ENCODE measurements around the gene SLIT3.

DNA sequence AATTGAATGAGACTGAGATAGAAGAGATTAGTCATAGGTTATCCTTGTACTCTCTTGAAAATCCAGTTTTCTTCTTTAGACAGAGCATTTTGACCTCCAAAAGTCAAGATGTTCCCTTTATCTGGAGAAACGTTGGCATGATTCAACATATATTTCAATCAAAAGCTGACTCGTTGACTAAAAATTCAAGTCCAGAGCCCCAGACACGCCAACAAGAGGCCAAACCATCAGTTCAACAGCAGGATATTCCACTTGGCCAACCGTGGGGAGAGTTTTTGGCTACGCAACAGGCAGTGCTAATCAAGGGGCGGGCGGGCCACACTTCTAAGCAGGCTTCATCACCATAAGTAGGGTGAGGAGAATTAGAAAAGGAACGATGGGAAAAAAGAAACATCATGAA is 119.1 kb downstream of the SLIT3 start:
- TF ChIP-seq POLR2AphosphoS5 (IDR thresholded peaks at IDR 0.05) (no peak), EP300 (IDR thresholded peaks at IDR 0.05) (no peak)
- TF ChIP-seq, protein P1, sequence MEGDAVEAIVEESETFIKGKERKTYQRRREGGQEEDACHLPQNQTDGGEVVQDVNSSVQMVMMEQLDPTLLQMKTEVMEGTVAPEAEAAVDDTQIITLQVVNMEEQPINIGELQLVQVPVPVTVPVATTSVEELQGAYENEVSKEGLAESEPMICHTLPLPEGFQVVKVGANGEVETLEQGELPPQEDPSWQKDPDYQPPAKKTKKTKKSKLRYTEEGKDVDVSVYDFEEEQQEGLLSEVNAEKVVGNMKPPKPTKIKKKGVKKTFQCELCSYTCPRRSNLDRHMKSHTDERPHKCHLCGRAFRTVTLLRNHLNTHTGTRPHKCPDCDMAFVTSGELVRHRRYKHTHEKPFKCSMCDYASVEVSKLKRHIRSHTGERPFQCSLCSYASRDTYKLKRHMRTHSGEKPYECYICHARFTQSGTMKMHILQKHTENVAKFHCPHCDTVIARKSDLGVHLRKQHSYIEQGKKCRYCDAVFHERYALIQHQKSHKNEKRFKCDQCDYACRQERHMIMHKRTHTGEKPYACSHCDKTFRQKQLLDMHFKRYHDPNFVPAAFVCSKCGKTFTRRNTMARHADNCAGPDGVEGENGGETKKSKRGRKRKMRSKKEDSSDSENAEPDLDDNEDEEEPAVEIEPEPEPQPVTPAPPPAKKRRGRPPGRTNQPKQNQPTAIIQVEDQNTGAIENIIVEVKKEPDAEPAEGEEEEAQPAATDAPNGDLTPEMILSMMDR (IDR thresholded peaks at IDR 0.05): no peak

Measured in esophagus muscularis mucosa (tissue), 4 donors.